Choroid plexus epithelial cell (primary cell): ENCODE measurements around the gene COL19A1.

Source experiments
- DNase-seq: peaks from one replicate; pipeline ENCODE4 v3.0.0-alpha.2; 2010; ENCODE audit warnings: low read depth
- H3K4me3 ChIP-seq: 2 replicates; pipeline ENCODE4 v1.5.1; 2011; ENCODE audit warnings: low read depth, mild to moderate bottlenecking, control low read depth, low read length, moderate library complexity
- CTCF ChIP-seq: conservative IDR thresholded peaks from 2 replicates; pipeline ENCODE4 v1.5.1; 2011; ENCODE audit warnings: low read depth, mild to moderate bottlenecking, control low read depth, inconsistent platforms, low read length, moderate library complexity

Gene COL19A1

GRCh38 chr6:70082830-70083229 lies 216.5 kb downstream of the COL19A1 start:
- TF ChIP-seq CTCF = no peak
- DNase-seq = no peak
- no peak overlapping the region for H3K4me3 ChIP-seq

GRCh38 chr6:70086806-70087205 lies 220.4 kb downstream of the COL19A1 start:
- no peak for DNase-seq
- no peak overlapping the region for H3K4me3 ChIP-seq
- TF ChIP-seq CTCF = no peak

GRCh38 chr6:70094156-70094555 lies 227.8 kb downstream of the COL19A1 start:
- H3K4me3 ChIP-seq = no peak overlapping the region
- DNase-seq = no peak
- no peak for TF ChIP-seq CTCF

GRCh38 chr6:70099732-70100131 lies 233.4 kb downstream of the COL19A1 start:
- TF ChIP-seq CTCF = no peak
- no peak for DNase-seq
- H3K4me3 ChIP-seq = no peak overlapping the region

- DNase-seq = peak; percentile 14
- TF ChIP-seq CTCF = peak; percentile 64
- H3K4me3 ChIP-seq = no peak overlapping the region
Observed at GRCh38 chr6:70103798-70104197, 237.4 kb downstream of the COL19A1 start.

- peak; percentile 67 for TF ChIP-seq CTCF
- DNase-seq = peak; percentile 66
- no peak overlapping the region for H3K4me3 ChIP-seq
Observed at GRCh38 chr6:70107852-70108629, 241.7 kb downstream of the COL19A1 start.
